H9 (cell line): ENCODE measurements around the gene COL5A2. TPM values are rescaled to one million over a fixed set of nuclear protein-coding genes. Genes with fewer than 3 reads are reported as not detected.

Experiments used
- DNase-seq: peaks from one replicate; pipeline ENCODE4 v3.0.0-alpha.2; 2017
- H2AFZ ChIP-seq: one replicate; pipeline ENCODE4 v1.6.1; 2013; ENCODE audit warnings: mild to moderate bottlenecking, low read length, control low read depth, moderate library complexity
- H2AK5ac ChIP-seq: 2 replicates; pipeline ENCODE4 v1.6.1; 2013; ENCODE audit warnings: low read length, control low read depth, mixed read lengths; ENCODE audit not compliant: insufficient read length
- H2BK120ac ChIP-seq: one replicate; pipeline ENCODE4 v1.6.1; 2013; ENCODE audit warnings: low read depth, mild to moderate bottlenecking, low read length, control low read depth, inconsistent platforms; ENCODE audit not compliant: poor library complexity, severe bottlenecking
- H2BK12ac ChIP-seq: 2 replicates; pipeline ENCODE4 v1.6.1; 2013; ENCODE audit warnings: low read length, control low read depth, mixed read lengths, low read depth; ENCODE audit not compliant: insufficient read length
- H2BK15ac ChIP-seq: 2 replicates; pipeline ENCODE4 v1.6.1; 2013; ENCODE audit warnings: low read depth, low read length, control low read depth
- H2BK20ac ChIP-seq: one replicate; pipeline ENCODE4 v1.6.1; 2013; ENCODE audit warnings: low read depth, mild to moderate bottlenecking, low read length, control low read depth, inconsistent platforms; ENCODE audit not compliant: poor library complexity, severe bottlenecking
- H2BK5ac ChIP-seq: 2 replicates; pipeline ENCODE4 v1.6.1; 2013; ENCODE audit warnings: low read length, control low read depth, mixed read lengths; ENCODE audit not compliant: insufficient read length
- H3K14ac ChIP-seq: 2 replicates; pipeline ENCODE4 v1.6.1; 2013; ENCODE audit warnings: low read length, control low read depth; ENCODE audit not compliant: insufficient read depth
- H3K18ac ChIP-seq: 2 replicates; pipeline ENCODE4 v1.6.1; 2013; ENCODE audit warnings: low read depth, mild to moderate bottlenecking, mixed read lengths, low read length, control low read depth; ENCODE audit not compliant: insufficient read length
- H3K23ac ChIP-seq: 2 replicates; pipeline ENCODE4 v1.6.1; 2013; ENCODE audit warnings: low read length, control low read depth, mixed read lengths, low read depth; ENCODE audit not compliant: insufficient read length
- H3K23me2 ChIP-seq: 2 replicates; pipeline ENCODE4 v1.6.1; 2013; ENCODE audit warnings: low read depth, mild to moderate bottlenecking, mixed read lengths, low read length, control low read depth; ENCODE audit not compliant: insufficient read length, poor library complexity, severe bottlenecking
- H3K27ac ChIP-seq: 2 replicates; pipeline ENCODE4 v1.5.1; 2013; ENCODE audit warnings: low read length, control low read depth, mixed read lengths, low read depth; ENCODE audit not compliant: insufficient read length
- H3K27me3 ChIP-seq: 2 replicates; pipeline ENCODE4 v1.6.1; 2013; ENCODE audit warnings: low read length, control low read depth, inconsistent platforms; ENCODE audit not compliant: insufficient read depth
- H3K4ac ChIP-seq: 2 replicates; pipeline ENCODE4 v1.6.1; 2013; ENCODE audit warnings: low read depth, mild to moderate bottlenecking, control low read depth, inconsistent platforms, low read length, moderate library complexity
- H3K4me1 ChIP-seq: 2 replicates; pipeline ENCODE4 v1.6.1; 2013; ENCODE audit warnings: low read length, control low read depth, inconsistent platforms; ENCODE audit not compliant: insufficient read depth
- H3K4me2 ChIP-seq: 2 replicates; pipeline ENCODE4 v1.6.1; 2013; ENCODE audit warnings: low read length, control low read depth, mixed read lengths; ENCODE audit not compliant: insufficient read length, insufficient read depth
- H3K56ac ChIP-seq: 2 replicates; pipeline ENCODE4 v1.6.1; 2013; ENCODE audit warnings: low read depth, mild to moderate bottlenecking, mixed read lengths, low read length, control low read depth; ENCODE audit not compliant: insufficient read length
- H3K79me1 ChIP-seq: 2 replicates; pipeline ENCODE4 v1.6.1; 2013; ENCODE audit warnings: low read depth, mild to moderate bottlenecking, moderate library complexity, low read length, control low read depth, inconsistent platforms; ENCODE audit not compliant: insufficient read depth, poor library complexity, severe bottlenecking
- H3K79me2 ChIP-seq: 2 replicates; pipeline ENCODE4 v1.6.1; 2013; ENCODE audit warnings: low read length, control low read depth, inconsistent platforms; ENCODE audit not compliant: insufficient read depth
- H3K9ac ChIP-seq: 2 replicates; pipeline ENCODE4 v1.6.1; 2013; ENCODE audit warnings: low read length, control low read depth, mixed read lengths; ENCODE audit not compliant: insufficient read length; ENCODE audit errors: extremely low read depth
- H3K9me3 ChIP-seq: one replicate; pipeline ENCODE4 v1.6.1; 2013; ENCODE audit warnings: low read depth, low read length, inconsistent platforms; ENCODE audit not compliant: control insufficient read depth
- H3T11ph ChIP-seq: one replicate; pipeline ENCODE4 v1.6.1; 2013; ENCODE audit warnings: mild to moderate bottlenecking, low read length, control low read depth, inconsistent platforms
- H4K20me1 ChIP-seq: one replicate; pipeline ENCODE4 v1.6.1; 2013; ENCODE audit not compliant: control insufficient read depth, insufficient read length, insufficient read depth
- H4K5ac ChIP-seq: 2 replicates; pipeline ENCODE4 v1.6.1; 2013; ENCODE audit warnings: low read depth, mild to moderate bottlenecking, mixed read lengths, low read length, control low read depth; ENCODE audit not compliant: insufficient read length
- H4K8ac ChIP-seq: replicated peaks from 2 replicates; pipeline ENCODE4 v1.6.1; 2013; ENCODE audit warnings: low read length, control low read depth, mixed read lengths, low read depth; ENCODE audit not compliant: insufficient read length
- H4K91ac ChIP-seq: 2 replicates; pipeline ENCODE4 v1.6.1; 2013; ENCODE audit warnings: low read depth, mild to moderate bottlenecking, moderate library complexity, mixed read lengths, low read length, control low read depth; ENCODE audit not compliant: insufficient read length
- H3K27ac Mint-ChIP-seq, 3 experiments: 2 replicates in 2 of 3; 3 replicates in 1 of 3; pipeline ENCODE4 v1.8.0; 2020 to 2021; ENCODE audit warnings: mixed read lengths in 3 of 3, mild to moderate bottlenecking in 1 of 3, moderate library complexity in 1 of 3
- H3K27me3 Mint-ChIP-seq: 2 replicates; pipeline ENCODE4 v1.8.0; 2021; ENCODE audit warnings: low read depth, mild to moderate bottlenecking, moderate library complexity, mixed read lengths
- H3K36me3 Mint-ChIP-seq, 3 experiments: 2 replicates in 2 of 3; 3 replicates in 1 of 3; pipeline ENCODE4 v1.8.0; 2020 to 2021; ENCODE audit warnings: low read depth in 3 of 3, mixed read lengths in 3 of 3; ENCODE audit not compliant: insufficient read depth in 1 of 3
- H3K4me1 Mint-ChIP-seq, 2 experiments: 2 replicates each; pipeline ENCODE4 v1.8.0; 2020; ENCODE audit warnings: mixed read lengths in 2 of 2
- H3K4me3 Mint-ChIP-seq, 2 experiments: 2 replicates in 1 of 2; 3 replicates in 1 of 2; pipeline ENCODE4 v1.8.0; 2020 to 2021; ENCODE audit warnings: mild to moderate bottlenecking in 2 of 2, mixed read lengths in 2 of 2, moderate library complexity in 1 of 2
- H3K9me3 Mint-ChIP-seq, 2 experiments: 2 replicates in 1 of 2; 3 replicates in 1 of 2; pipeline ENCODE4 v1.8.0; 2020; ENCODE audit warnings: mild to moderate bottlenecking in 2 of 2, mixed read lengths in 2 of 2, moderate library complexity in 1 of 2
- CTCF ChIP-seq: fragments of 200-600 bp; sonication (generic); conservative IDR thresholded peaks from 3 replicates; pipeline ENCODE4 v1.8.0; 2021; ENCODE audit warnings: antibody characterized with exemption, mild to moderate bottlenecking
- WGBS: extraction: QIAGEN DNeasy Blood & Tissue Kit; methylation state at CpG from one replicate; pipeline ENCODE4 v1.1.7; 2013; ENCODE audit warnings: missing lambda C conversion rate, low lambda C conversion rate, mixed read lengths; ENCODE audit not compliant: insufficient read length; ENCODE audit errors: extremely low coverage; 5-methylcytosine and 5-hydroxymethylcytosine counted together
- total RNA-seq: library from RNA; stranded (reverse); gene quantifications from 2 replicates; pipeline ENCODE4 v1.2.1, GENCODE V29; 2021

The COL5A2 gene
- total RNA-seq, 1 experiment from 2014 or later: 10.5 TPM

- Histone ChIP-seq H3K23ac (no peak overlapping the region), H4K20me1 (no peaks in the 10 kb centered on the region), H3K27ac (no peak overlapping the region), H2BK20ac (no peak overlapping the region), H2BK12ac (no peak overlapping the region), H2BK15ac (no peak overlapping the region), H2BK5ac (no peak overlapping the region), H3K18ac (no peak overlapping the region), H3K9me3 (no peaks in the 10 kb centered on the region), H3T11ph (no peak overlapping the region), H3K79me1 (no peaks in the 10 kb centered on the region), H3K9ac (no peak overlapping the region), H3K23me2 (no peaks in the 10 kb centered on the region), H3K4me2 (no peak overlapping the region), H3K4ac (no peak overlapping the region), H3K79me2 (no peaks in the 10 kb centered on the region), H2BK120ac (no peak overlapping the region), H2AFZ (no peak overlapping the region), H3K4me1 (no peaks in the 10 kb centered on the region), H3K27me3 (no peaks in the 10 kb centered on the region), H3K14ac (no peak overlapping the region), H4K8ac (no peak overlapping the region), H4K5ac (no peak overlapping the region), H4K91ac (no peak overlapping the region), H2AK5ac (no peak overlapping the region), H3K56ac (no peak overlapping the region)
- Mint-ChIP-seq H3K36me3 (no peaks in the 10 kb centered on the region), H3K27ac (no peak overlapping the region), H3K4me3 (no peak overlapping the region), H3K4me1 (peaks cover 25 to 35% of the 10 kb centered on the region in 2 experiments), H3K9me3 (no peaks in the 10 kb centered on the region), H3K27me3 (no peaks in the 10 kb centered on the region)
- TF ChIP-seq CTCF: no peak
- DNase-seq: no peak
- WGBS: no CpG with 5 or more reads among the region's 1 CpG
These were observed 28.7 kb upstream of the COL5A2 start for GRCh38 chr2:189208254-189208653.
